ENCODE results near the gene RNF19B.

GRCh38 chr1:32944180-32944579 lies 20.4 kb downstream of the RNF19B start:
- TF ChIP-seq TAF1 (IDR thresholded peaks at IDR 0.05; ENCODE audit: borderline replicate concordance, low read depth, low read length): no peak
- no peak for TF ChIP-seq POLR2A (IDR thresholded peaks at IDR 0.05; ENCODE audit: low read depth, low read length)
